A673 (cell line): ENCODE measurements around the gene MORC3. TPM values are rescaled to one million over a fixed set of nuclear protein-coding genes. Genes with fewer than 3 reads are reported as not detected.
"Not testable (repeated sequence)": the region's sequence is repeated elsewhere in the genome, so short reads cannot be mapped to it uniquely, and the experiment has no call there.

Experiments
- BruUV-seq: library from RNA; stranded (reverse); fragments of 400-500 nt; replicated peaks from 2 replicates; lab custom pipeline; 2021; lab: Mats Ljungman, UMichigan
- CTCF ChIA-PET: fragments of 300-600 bp; sonication (Branson Sonifier 250); formaldehyde crosslinking; loops from one replicate; lab custom pipeline; 2022; ENCODE audit warnings: antibody characterized with exemption; lab: Charles Lee
- POLR2A ChIA-PET: fragments of 300-600 bp; sonication (Branson Sonifier 250); formaldehyde crosslinking; loops from one replicate; lab custom pipeline; 2022; ENCODE audit warnings: antibody characterized with exemption; ENCODE audit not compliant: low non-redundant PET; lab: Charles Lee
- DNase-seq: peaks from one replicate; pipeline ENCODE4 v3.0.0-alpha.2; 2015; ENCODE audit warnings: low spot score
- H3K27ac ChIP-seq: fragments of 200-600 bp; sonication (generic); 2 replicates; pipeline ENCODE4 v1.5.1; 2016; ENCODE audit warnings: mixed run types, low read depth, mild to moderate bottlenecking, mixed read lengths, antibody characterized with exemption, low read length; ENCODE audit not compliant: poor library complexity, severe bottlenecking
- H3K27me3 ChIP-seq: fragments of 200-600 bp; sonication (generic); replicated peaks from 2 replicates; pipeline ENCODE4 v1.6.1; 2017; ENCODE audit warnings: mixed run types, low read depth, mild to moderate bottlenecking, mixed read lengths, antibody characterized with exemption, low read length; ENCODE audit not compliant: insufficient read depth, poor library complexity
- H3K36me3 ChIP-seq: fragments of 200-600 bp; sonication (generic); 2 replicates; pipeline ENCODE4 v1.6.1; 2016; ENCODE audit warnings: mixed run types, mild to moderate bottlenecking, mixed read lengths, antibody characterized with exemption, low read length; ENCODE audit not compliant: insufficient read depth, poor library complexity, severe bottlenecking
- H3K4me1 ChIP-seq: fragments of 200-600 bp; sonication (generic); 2 replicates; pipeline ENCODE4 v1.6.1; 2017; ENCODE audit warnings: mixed run types, mild to moderate bottlenecking, mixed read lengths, antibody characterized with exemption, low read length; ENCODE audit not compliant: insufficient read depth, poor library complexity, severe bottlenecking
- H3K4me3 ChIP-seq: fragments of 200-600 bp; sonication (generic); 2 replicates; pipeline ENCODE4 v1.5.1; 2016; ENCODE audit warnings: low read depth, mixed run types, mild to moderate bottlenecking, mixed read lengths, low read length; ENCODE audit not compliant: poor library complexity, severe bottlenecking
- H3K9me3 ChIP-seq: fragments of 200-600 bp; sonication (generic); 2 replicates; pipeline ENCODE4 v1.6.1; 2016; ENCODE audit warnings: mixed run types, low read depth, mild to moderate bottlenecking, mixed read lengths, antibody characterized with exemption, low read length; ENCODE audit not compliant: poor library complexity, severe bottlenecking
- EZH2 ChIP-seq: fragments of 200-600 bp; sonication (generic); IDR thresholded peaks from 2 replicates; pipeline ENCODE4 v1.6.1; 2017; ENCODE audit warnings: borderline replicate concordance, low read depth, mild to moderate bottlenecking, mixed read lengths, antibody characterized with exemption, low read length; ENCODE audit not compliant: poor library complexity, severe bottlenecking
- intact Hi-C: fragments of 100-400 bp; cut with micrococcal nuclease; formaldehyde crosslinking; loops from one replicate; pipeline ENCODE4 v1.10.0; 2022; ENCODE audit not compliant: unreplicated experiment
- total RNA-seq: library from RNA; stranded (reverse); gene quantifications from 2 replicates; pipeline ENCODE4 v1.2.3, GENCODE V29; 2021
- TF ChIP-seq, protein P1 (sequence below): fragments of 300-800, 200-600 bp; sonication (generic); conservative IDR thresholded peaks from 2 replicates; pipeline ENCODE4 v1.5.1; 2017; ENCODE audit warnings: low read depth, mild to moderate bottlenecking, antibody characterized with exemption, low read length, moderate library complexity, mixed read lengths

The MORC3 gene
- total RNA-seq, 1 experiment from 2014 or later: 30.0 TPM

DNA sequence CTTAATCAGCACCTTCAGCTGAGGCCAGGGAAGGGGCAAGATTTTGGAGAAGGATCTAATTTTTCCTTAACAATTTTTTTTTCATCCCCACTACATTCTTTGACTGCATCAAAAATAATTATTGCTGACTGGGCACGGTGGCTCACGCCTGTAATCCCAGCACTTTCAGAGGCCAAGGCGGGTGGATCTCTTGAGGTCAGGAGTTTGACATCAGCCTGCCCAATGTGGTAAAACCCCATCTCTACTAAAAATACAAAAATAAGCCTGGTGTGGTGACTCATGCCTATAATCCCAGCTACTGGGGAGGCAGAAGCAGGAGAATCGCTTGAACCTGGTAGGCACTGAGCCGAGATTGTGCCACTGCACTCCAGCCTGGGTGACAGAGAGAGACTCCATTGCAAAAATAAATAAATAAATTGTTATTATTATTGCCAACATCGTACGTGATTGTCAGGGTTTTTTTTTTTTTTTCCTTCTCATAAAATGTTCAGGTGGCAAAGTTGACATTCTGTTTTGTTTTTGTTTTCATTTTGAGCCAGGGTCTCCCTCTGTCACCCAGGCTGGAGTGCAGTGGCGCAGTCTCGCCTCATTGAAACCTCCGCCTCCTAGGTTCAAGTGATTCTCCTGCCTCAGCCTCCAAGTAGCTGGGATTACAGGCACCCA, 37.3 kb upstream of the MORC3 start:
- Histone ChIP-seq H3K27me3 (no peaks in the 10 kb centered on the region), H3K36me3 (no peaks in the 10 kb centered on the region), H3K27ac (no peak overlapping the region), H3K4me1 (no peaks in the 10 kb centered on the region), H3K4me3 (no peak overlapping the region), H3K9me3 (no peaks in the 10 kb centered on the region)
- DNase-seq: no peak
- ChIA-PET CTCF (no interaction called here), POLR2A (no interaction called here)
- intact Hi-C loops: no loop called here
- TF ChIP-seq, protein P1, sequence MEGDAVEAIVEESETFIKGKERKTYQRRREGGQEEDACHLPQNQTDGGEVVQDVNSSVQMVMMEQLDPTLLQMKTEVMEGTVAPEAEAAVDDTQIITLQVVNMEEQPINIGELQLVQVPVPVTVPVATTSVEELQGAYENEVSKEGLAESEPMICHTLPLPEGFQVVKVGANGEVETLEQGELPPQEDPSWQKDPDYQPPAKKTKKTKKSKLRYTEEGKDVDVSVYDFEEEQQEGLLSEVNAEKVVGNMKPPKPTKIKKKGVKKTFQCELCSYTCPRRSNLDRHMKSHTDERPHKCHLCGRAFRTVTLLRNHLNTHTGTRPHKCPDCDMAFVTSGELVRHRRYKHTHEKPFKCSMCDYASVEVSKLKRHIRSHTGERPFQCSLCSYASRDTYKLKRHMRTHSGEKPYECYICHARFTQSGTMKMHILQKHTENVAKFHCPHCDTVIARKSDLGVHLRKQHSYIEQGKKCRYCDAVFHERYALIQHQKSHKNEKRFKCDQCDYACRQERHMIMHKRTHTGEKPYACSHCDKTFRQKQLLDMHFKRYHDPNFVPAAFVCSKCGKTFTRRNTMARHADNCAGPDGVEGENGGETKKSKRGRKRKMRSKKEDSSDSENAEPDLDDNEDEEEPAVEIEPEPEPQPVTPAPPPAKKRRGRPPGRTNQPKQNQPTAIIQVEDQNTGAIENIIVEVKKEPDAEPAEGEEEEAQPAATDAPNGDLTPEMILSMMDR: no peak
- no peak for TF ChIP-seq EZH2
- no TSS peak for BruUV-seq

DNA sequence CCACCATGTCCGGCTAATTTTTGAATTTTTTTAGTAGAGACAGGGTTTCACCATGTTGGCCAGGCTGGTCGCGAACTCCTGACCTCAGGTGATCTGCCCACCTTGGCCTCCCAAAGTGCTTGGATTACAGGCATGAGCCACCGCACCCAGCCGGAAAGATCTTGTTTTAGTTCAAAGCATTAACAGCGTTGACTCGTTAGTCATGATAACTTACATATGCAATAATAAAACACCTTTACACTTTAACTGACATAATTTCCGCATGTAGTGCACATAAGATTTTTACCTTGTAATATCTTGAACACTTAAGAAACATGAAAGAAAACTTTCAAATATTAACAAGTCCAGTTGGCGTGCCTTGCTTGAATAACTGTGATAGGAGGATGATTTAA, 36.8 kb upstream of the MORC3 start:
- H3K27me3 ChIP-seq, BruUV-seq, H3K9me3 ChIP-seq, H3K4me1 ChIP-seq, POLR2A ChIA-PET, H3K27ac ChIP-seq, H3K36me3 ChIP-seq, DNase-seq, intact Hi-C loops, CTCF ChIA-PET, H3K4me3 ChIP-seq: not testable (repeated sequence)

DNA sequence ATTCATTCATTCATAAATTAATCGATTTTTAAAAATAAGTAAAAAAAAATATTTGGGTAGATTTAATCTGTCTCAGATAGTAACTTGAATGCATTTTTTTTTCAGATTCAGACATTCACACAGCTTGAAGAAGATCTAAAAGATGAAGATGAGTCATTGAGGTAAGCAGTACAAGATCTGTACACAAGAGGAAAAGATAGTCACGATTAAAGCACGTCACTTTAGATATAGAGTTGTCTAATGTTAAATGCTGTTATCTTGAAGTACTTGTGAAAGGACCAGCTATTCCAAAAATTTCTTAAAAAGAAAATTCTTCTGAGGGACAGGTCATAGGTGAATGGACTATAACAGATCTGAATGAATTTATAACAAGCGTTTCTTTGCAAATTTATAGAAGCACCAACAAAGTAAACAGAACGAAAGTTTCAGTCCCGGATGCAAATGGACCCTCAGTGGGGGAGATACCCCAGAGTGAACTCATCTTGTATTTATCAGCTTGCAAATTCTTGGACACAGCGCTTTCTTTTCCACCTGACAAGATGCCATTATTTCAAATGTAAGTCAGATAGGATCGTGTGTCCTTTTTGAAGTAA, 31.2 kb upstream of the MORC3 start:
- ChIA-PET POLR2A (no interaction called here), CTCF (interaction anchor here (0.6 kb wide), 1 partner anchor 1158 kb away, joined by 9 read pairs; no protein-coding TSS in a partner anchor)
- BruUV-seq: no TSS peak
- Histone ChIP-seq H3K4me1 (no peaks in the 10 kb centered on the region), H3K27me3 (no peaks in the 10 kb centered on the region), H3K27ac (no peak overlapping the region), H3K9me3 (no peaks in the 10 kb centered on the region), H3K36me3 (no peaks in the 10 kb centered on the region), H3K4me3 (no peak overlapping the region)
- TF ChIP-seq, protein P1: no peak
- no peak for TF ChIP-seq EZH2
- intact Hi-C loops: no loop called here
- no peak for DNase-seq
